ENCODE measurements around the gene DYNC1LI2. TPM values are rescaled to one million over a fixed set of nuclear protein-coding genes. Genes with fewer than 3 reads are reported as not detected.

Gene DYNC1LI2
- total and polyA plus RNA-seq, 9 of the 15 experiments (the other 6 are each of a cell fraction or from before 2014, with no cell fraction given) = 5.1 to 48.9 (median 38.2) TPM

GRCh38 chr16:66695471-66695934 lies 55.9 kb downstream of the DYNC1LI2 start:
- H3K36me3 ChIP-seq (ENCODE audit: control insufficient read depth, insufficient read depth, low read length) = peaks cover 5% of the 10 kb centered on the region; the same call in 1 of the 3 replicates
- no peaks in the 10 kb centered on the region for H3K9me3 ChIP-seq (replicated peaks; ENCODE audit: control insufficient read depth, insufficient read depth, low read depth, low read length)
- FAIRE-seq (peak; percentile 19), ATAC-seq (no peak), DNase-seq (ENCODE audit: extremely low read depth in 1 of 4, low spot score in 3 of 4) (no peak)
- H3K27ac ChIP-seq (ENCODE audit: extremely low read depth, low read depth, low read length) = peak overlapping the region; percentile 76; the same call in 2 of the 3 replicates
- in situ Hi-C loops (cut with MboI) (no loop called here), intact Hi-C loops (cut with micrococcal nuclease) (loop anchor here (5.0 kb wide), 1 partner anchor 78 kb away; no protein-coding TSS in a partner anchor)
- ChIA-PET CTCF (ENCODE audit: low intra/inter-chr PET ratio) (no interaction called here), POLR2A (interaction anchor here (0.6 to 1.6 kb wide), 8 partner anchors 11 to 134 kb away, joined by 3 to 5 read pairs (median 3); no protein-coding TSS in a partner anchor)
- H3K27me3 ChIP-seq (ENCODE audit: control insufficient read depth in 2 of 2, insufficient read depth in 2 of 2, low read length in 2 of 2) = no peaks in the 10 kb centered on the region
- peak overlapping the region; percentile 76 to 100 for H3K9ac ChIP-seq (ENCODE audit: insufficient read depth in 1 of 2, low read depth in 2 of 2, low read length in 2 of 2)
- peak overlapping the region; percentile 87 for H3K4me2 ChIP-seq (ENCODE audit: insufficient read depth, low read length)
- no peaks in the 10 kb centered on the region for H3K9me1 ChIP-seq (ENCODE audit: control insufficient read depth, insufficient read depth, low read length)
- WGBS (ENCODE audit: insufficient coverage, low coverage, missing lambda C conversion rate) = 71% methylated on average over 8 of the region's 8 CpGs
- peaks cover 29% of the 10 kb centered on the region for H3K79me2 ChIP-seq (ENCODE audit: control insufficient read depth, insufficient read depth, low read length)
- peak overlapping the region; percentile 83 for H3K4me3 ChIP-seq
- peak overlapping the region; percentile 89; the same call in 1 of the 2 replicates for H2AFZ ChIP-seq (ENCODE audit: low read depth, low read length)
- peaks cover 19 to 25% of the 10 kb centered on the region in 2 experiments for H3K4me1 ChIP-seq (replicated peaks in 1 of 2; ENCODE audit: control insufficient read depth in 2 of 2, insufficient read depth in 2 of 2, low read length in 2 of 2)
- BruUV-seq (replicated peaks) = TSS peak; percentile 63
- peaks cover 6% of the 10 kb centered on the region; the same call in 1 of the 2 replicates for H4K20me1 ChIP-seq (replicated peaks; ENCODE audit: control insufficient read depth, insufficient read depth, low read length)
- no peak for TF ChIP-seq ESRRB (CRISPR knock-in tag; IDR thresholded peaks at IDR 0.05; ENCODE audit: borderline replicate concordance)
- TF ChIP-seq, protein P1, sequence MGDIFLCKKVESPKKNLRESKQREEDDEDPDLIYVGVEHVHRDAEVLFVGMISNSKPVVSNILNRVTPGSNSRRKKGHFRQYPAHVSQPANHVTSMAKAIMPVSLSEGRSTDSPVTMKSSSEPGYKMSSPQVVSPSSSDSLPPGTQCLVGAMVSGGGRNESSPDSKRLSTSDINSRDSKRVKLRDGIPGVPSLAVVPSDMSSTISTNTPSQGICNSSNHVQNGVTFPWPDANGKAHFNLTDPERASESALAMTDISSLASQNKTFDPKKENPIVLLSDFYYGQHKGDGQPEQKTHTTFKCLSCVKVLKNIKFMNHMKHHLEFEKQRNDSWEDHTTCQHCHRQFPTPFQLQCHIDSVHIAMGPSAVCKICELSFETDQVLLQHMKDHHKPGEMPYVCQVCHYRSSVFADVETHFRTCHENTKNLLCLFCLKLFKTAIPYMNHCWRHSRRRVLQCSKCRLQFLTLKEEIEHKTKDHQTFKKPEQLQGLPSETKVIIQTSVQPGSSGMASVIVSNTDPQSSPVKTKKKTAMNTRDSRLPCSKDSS (IDR thresholded peaks at IDR 0.05; ENCODE audit: low read depth, partially characterized antibody) = no peak
- no peak for TF ChIP-seq ZBTB2 (IDR thresholded peaks at IDR 0.05)
- TF ChIP-seq GTF3C2 (IDR thresholded peaks at IDR 0.05; ENCODE audit: borderline replicate concordance, extremely low read depth, insufficient read length) = no peak
- no peak for TF ChIP-seq ZNF12 (CRISPR knock-in tag; IDR thresholded peaks at IDR 0.05)
- TF ChIP-seq NR3C1 (CRISPR knock-in tag; IDR thresholded peaks at IDR 0.05) = no peak
- no peak for TF ChIP-seq CBFB (CRISPR knock-in tag; IDR thresholded peaks at IDR 0.05)
- TF ChIP-seq, protein P2, sequence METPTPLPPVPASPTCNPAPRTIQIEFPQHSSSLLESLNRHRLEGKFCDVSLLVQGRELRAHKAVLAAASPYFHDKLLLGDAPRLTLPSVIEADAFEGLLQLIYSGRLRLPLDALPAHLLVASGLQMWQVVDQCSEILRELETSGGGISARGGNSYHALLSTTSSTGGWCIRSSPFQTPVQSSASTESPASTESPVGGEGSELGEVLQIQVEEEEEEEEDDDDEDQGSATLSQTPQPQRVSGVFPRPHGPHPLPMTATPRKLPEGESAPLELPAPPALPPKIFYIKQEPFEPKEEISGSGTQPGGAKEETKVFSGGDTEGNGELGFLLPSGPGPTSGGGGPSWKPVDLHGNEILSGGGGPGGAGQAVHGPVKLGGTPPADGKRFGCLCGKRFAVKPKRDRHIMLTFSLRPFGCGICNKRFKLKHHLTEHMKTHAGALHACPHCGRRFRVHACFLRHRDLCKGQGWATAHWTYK (CRISPR knock-in tag; IDR thresholded peaks at IDR 0.05) = no peak
- TF ChIP-seq RAD21 (CRISPR knock-in tag; conservative IDR thresholded peaks at IDR 0.05 in 1 of 2, IDR thresholded peaks at IDR 0.05 in 1 of 2) = no peak
- no peak for TF ChIP-seq HDAC3 (IDR thresholded peaks at IDR 0.05; ENCODE audit: borderline replicate concordance, partially characterized antibody)

All from K562 (cell line).